K562 (cell line): Measurements from ENCODE around the gene NOTCH1. TPM values are rescaled to one million over a fixed set of nuclear protein-coding genes. Genes with fewer than 3 reads are reported as not detected.

ENCODE experiments used
- CBX1 ChIP-seq: sonication (generic); IDR thresholded peaks from 2 replicates; pipeline ENCODE4 v1.6.1; 2016; ENCODE audit warnings: antibody characterized with exemption, low read depth, mild to moderate bottlenecking
- EGR1 ChIP-seq: fragments of 450-650 bp; conservative IDR thresholded peaks from 2 replicates; pipeline ENCODE4 v1.6.1; 2017; ENCODE audit warnings: mild to moderate bottlenecking
- KHSRP ChIP-seq: fragments of 450-650 bp; IDR thresholded peaks from 2 replicates; pipeline ENCODE4 v1.6.1; 2017
- NCOA1 ChIP-seq: fragments of 450-650 bp; IDR thresholded peaks from 2 replicates; pipeline ENCODE4 v1.6.1; 2016; ENCODE audit warnings: low read depth
- NR1H2 ChIP-seq: sonication (generic); formaldehyde crosslinking; IDR thresholded peaks from 2 replicates; pipeline ENCODE4 v1.4.0; 2020; ENCODE audit warnings: mild to moderate bottlenecking, missing genetic modification reagents
- NRF1 ChIP-seq, 2 experiments: fragments of 450-650 bp; IDR thresholded peaks in 1 of 2; conservative IDR thresholded peaks in 1 of 2; 2 replicates each; pipeline ENCODE4 v1.6.1; 2014; ENCODE audit warnings: mild to moderate bottlenecking in 2 of 2
- PHB ChIP-seq: fragments of 250-450 bp; sonication (Bioruptor Pico); IDR thresholded peaks from 2 replicates; pipeline ENCODE4 v1.5.0; 2021
- PURB ChIP-seq: sonication (generic); formaldehyde crosslinking; IDR thresholded peaks from 2 replicates; pipeline ENCODE4 v1.9.0; 2021; ENCODE audit warnings: low read depth, mild to moderate bottlenecking, missing genetic modification reagents
- SIX5 ChIP-seq, 2 experiments: IDR thresholded peaks; 2 replicates each; pipeline ENCODE4 v1.6.1; 2011; ENCODE audit warnings: low read length in 2 of 2, borderline replicate concordance in 1 of 2, low read depth in 1 of 2, mild to moderate bottlenecking in 1 of 2, moderate library complexity in 1 of 2; ENCODE audit not compliant: insufficient read depth in 1 of 2
- SRSF3 ChIP-seq: fragments of 200-400 bp; formaldehyde crosslinking; IDR thresholded peaks from 2 replicates; pipeline ENCODE4 v1.6.1; 2016; ENCODE audit warnings: mild to moderate bottlenecking, low read length, moderate library complexity; ENCODE audit not compliant: insufficient read depth
- SRSF7 ChIP-seq: fragments of 200-400 bp; formaldehyde crosslinking; optimal IDR thresholded peaks from 2 replicates; pipeline ENCODE3; 2017; ENCODE audit warnings: mild to moderate bottlenecking, low read depth, low read length
- TCF7L2 ChIP-seq: fragments of 150-350 bp; IDR thresholded peaks from 2 replicates; pipeline ENCODE4 v1.6.1; 2016; ENCODE audit warnings: low read depth, mild to moderate bottlenecking, low read length, moderate library complexity
- U2AF2 ChIP-seq: fragments of 200-400 bp; formaldehyde crosslinking; optimal IDR thresholded peaks from 2 replicates; pipeline ENCODE3; 2017; ENCODE audit warnings: low read depth, mild to moderate bottlenecking, low read length
- ZNF444 ChIP-seq: fragments of 250-450 bp; sonication (Bioruptor Pico); IDR thresholded peaks from 2 replicates; pipeline ENCODE4 v1.4.0; 2020; ENCODE audit warnings: mild to moderate bottlenecking, moderate library complexity
- ZNF778 ChIP-seq: fragments of 450-650 bp; formaldehyde crosslinking; IDR thresholded peaks from 2 replicates; pipeline ENCODE4 v1.4.0; 2020; ENCODE audit warnings: mild to moderate bottlenecking, moderate library complexity
- polyA plus RNA-seq, 8 experiments: library from polyadenylated mRNA; depleted of rRNA in 4 of 8; stranded (reverse) in 5 of 8; unstranded in 3 of 8; fragments of >200 nt; fragmentation: Nextera tagmentation in 2 of 8; fragmentation: Illumina TruSeq in 1 of 8; extraction: Ambion mirVana in 2 of 8; extraction: Trizol in 1 of 8; gene quantifications; 2 replicates each; pipeline versions ENCODE4 v1.2.1 to v1.2.3, GENCODE V29; 2011 to 2014; ENCODE audit warnings: inconsistent platforms in 1 of 8, missing spikeins in 1 of 8
- total RNA-seq, 7 experiments: library from RNA; depleted of rRNA in 6 of 7; stranded (reverse); fragments of >200 nt in 6 of 7; fragmentation: Illumina TruSeq in 2 of 7; extraction: Trizol in 2 of 7; gene quantifications; 2 replicates each; pipeline versions ENCODE4 v1.2.1 to v1.2.3, GENCODE V29; 2011 to 2021; ENCODE audit warnings: low replicate concordance in 1 of 7
- TF ChIP-seq, protein P1 (sequence below): fragments of 250-450 bp; sonication (Bioruptor Pico); IDR thresholded peaks from 2 replicates; pipeline ENCODE4 v1.4.0; 2020; ENCODE audit warnings: mild to moderate bottlenecking, moderate library complexity
- TF ChIP-seq, protein P2 (sequence below): fragments of 450-650 bp; IDR thresholded peaks from 2 replicates; pipeline ENCODE4 v1.7.1; 2018; ENCODE audit warnings: mild to moderate bottlenecking, low read depth; ENCODE audit not compliant: partially characterized antibody
- TF ChIP-seq, protein P3 (sequence below): IDR thresholded peaks from 2 replicates; pipeline ENCODE4 v1.6.1; 2011; ENCODE audit not compliant: insufficient read length; ENCODE audit errors: extremely low read depth
- TF ChIP-seq, protein P4 (sequence below): fragments of 200-400 bp; formaldehyde crosslinking; IDR thresholded peaks from 2 replicates; pipeline ENCODE4 v1.6.1; 2017; ENCODE audit warnings: mild to moderate bottlenecking, low read depth, low read length, moderate library complexity

Gene NOTCH1
- total and polyA plus RNA-seq, 9 of the 15 experiments (the other 6 are each of a cell fraction or from before 2014, with no cell fraction given), result 0.03 to 31.4 (median 2.3) TPM

DNA sequence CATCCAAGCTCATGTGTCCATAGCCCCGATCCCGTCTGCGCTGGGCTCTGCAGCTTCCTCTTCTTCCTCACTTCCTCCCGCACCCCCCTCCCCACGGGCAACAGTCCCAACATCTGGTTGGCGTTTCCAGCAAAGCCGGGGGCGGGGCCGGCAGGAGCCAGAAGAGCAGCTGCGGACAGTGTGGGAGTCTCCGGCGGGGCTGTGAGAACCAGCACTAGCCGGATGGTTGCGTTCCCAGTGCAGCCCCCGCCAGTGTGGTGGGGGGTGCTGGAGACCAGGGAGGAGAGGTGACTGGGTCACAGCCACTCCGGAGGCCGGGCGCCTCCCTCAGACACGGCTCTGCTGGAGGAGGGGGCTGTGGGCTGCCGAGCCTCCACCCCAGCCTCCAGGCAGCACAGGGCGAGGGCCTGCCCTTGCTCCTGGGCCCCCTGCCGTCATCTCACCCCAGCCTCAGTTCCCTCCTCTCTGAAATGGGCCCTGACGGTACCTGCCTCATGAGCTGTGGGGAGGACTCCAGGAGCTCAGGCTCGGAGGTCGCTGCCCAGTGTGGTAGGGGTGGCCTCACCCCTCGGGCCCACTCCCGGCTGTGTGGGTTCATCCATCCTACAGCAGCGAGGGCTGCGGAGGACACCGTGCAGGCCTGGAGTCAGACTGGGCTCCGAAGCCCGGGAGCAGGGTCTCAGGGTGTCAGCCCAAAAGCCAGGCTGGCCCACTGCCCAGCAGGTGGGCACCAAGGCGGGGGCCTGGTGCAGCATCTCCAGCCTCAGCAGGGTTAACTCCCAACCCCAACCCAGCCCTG is 41.5 kb upstream of the NOTCH1 start (continued):
- TF ChIP-seq, protein P1, sequence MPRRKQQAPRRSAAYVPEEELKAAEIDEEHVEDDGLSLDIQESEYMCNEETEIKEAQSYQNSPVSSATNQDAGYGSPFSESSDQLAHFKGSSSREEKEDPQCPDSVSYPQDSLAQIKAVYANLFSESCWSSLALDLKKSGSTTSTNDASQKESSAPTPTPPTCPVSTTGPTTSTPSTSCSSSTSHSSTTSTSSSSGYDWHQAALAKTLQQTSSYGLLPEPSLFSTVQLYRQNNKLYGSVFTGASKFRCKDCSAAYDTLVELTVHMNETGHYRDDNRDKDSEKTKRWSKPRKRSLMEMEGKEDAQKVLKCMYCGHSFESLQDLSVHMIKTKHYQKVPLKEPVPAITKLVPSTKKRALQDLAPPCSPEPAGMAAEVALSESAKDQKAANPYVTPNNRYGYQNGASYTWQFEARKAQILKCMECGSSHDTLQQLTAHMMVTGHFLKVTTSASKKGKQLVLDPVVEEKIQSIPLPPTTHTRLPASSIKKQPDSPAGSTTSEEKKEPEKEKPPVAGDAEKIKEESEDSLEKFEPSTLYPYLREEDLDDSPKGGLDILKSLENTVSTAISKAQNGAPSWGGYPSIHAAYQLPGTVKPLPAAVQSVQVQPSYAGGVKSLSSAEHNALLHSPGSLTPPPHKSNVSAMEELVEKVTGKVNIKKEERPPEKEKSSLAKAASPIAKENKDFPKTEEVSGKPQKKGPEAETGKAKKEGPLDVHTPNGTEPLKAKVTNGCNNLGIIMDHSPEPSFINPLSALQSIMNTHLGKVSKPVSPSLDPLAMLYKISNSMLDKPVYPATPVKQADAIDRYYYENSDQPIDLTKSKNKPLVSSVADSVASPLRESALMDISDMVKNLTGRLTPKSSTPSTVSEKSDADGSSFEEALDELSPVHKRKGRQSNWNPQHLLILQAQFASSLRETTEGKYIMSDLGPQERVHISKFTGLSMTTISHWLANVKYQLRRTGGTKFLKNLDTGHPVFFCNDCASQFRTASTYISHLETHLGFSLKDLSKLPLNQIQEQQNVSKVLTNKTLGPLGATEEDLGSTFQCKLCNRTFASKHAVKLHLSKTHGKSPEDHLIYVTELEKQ, result no peak
- peak; percentile 66 to 71 for TF ChIP-seq NRF1 (conservative IDR thresholded peaks at IDR 0.05 in 1 of 2, IDR thresholded peaks at IDR 0.05 in 1 of 2)
- TF ChIP-seq SIX5 (IDR thresholded peaks at IDR 0.05; ENCODE audit: borderline replicate concordance in 1 of 2, insufficient read depth in 1 of 2, low read depth in 1 of 2, low read length in 2 of 2), result no peak
- TF ChIP-seq, protein P2, sequence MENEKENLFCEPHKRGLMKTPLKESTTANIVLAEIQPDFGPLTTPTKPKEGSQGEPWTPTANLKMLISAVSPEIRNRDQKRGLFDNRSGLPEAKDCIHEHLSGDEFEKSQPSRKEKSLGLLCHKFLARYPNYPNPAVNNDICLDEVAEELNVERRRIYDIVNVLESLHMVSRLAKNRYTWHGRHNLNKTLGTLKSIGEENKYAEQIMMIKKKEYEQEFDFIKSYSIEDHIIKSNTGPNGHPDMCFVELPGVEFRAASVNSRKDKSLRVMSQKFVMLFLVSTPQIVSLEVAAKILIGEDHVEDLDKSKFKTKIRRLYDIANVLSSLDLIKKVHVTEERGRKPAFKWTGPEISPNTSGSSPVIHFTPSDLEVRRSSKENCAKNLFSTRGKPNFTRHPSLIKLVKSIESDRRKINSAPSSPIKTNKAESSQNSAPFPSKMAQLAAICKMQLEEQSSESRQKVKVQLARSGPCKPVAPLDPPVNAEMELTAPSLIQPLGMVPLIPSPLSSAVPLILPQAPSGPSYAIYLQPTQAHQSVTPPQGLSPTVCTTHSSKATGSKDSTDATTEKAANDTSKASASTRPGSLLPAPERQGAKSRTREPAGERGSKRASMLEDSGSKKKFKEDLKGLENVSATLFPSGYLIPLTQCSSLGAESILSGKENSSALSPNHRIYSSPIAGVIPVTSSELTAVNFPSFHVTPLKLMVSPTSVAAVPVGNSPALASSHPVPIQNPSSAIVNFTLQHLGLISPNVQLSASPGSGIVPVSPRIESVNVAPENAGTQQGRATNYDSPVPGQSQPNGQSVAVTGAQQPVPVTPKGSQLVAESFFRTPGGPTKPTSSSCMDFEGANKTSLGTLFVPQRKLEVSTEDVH, result no peak
- TF ChIP-seq PHB (CRISPR knock-in tag), result no peak
- TF ChIP-seq ZNF778 (CRISPR knock-in tag), result no peak
- peak; percentile 93 for TF ChIP-seq EGR1
- TF ChIP-seq KHSRP, result no peak
- no peak for TF ChIP-seq ZNF444 (CRISPR knock-in tag)
- no peak for TF ChIP-seq SRSF3
- TF ChIP-seq, protein P3, sequence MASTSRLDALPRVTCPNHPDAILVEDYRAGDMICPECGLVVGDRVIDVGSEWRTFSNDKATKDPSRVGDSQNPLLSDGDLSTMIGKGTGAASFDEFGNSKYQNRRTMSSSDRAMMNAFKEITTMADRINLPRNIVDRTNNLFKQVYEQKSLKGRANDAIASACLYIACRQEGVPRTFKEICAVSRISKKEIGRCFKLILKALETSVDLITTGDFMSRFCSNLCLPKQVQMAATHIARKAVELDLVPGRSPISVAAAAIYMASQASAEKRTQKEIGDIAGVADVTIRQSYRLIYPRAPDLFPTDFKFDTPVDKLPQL, result no peak
- no peak for TF ChIP-seq SRSF7
- no peak for TF ChIP-seq TCF7L2
- TF ChIP-seq, protein P4, sequence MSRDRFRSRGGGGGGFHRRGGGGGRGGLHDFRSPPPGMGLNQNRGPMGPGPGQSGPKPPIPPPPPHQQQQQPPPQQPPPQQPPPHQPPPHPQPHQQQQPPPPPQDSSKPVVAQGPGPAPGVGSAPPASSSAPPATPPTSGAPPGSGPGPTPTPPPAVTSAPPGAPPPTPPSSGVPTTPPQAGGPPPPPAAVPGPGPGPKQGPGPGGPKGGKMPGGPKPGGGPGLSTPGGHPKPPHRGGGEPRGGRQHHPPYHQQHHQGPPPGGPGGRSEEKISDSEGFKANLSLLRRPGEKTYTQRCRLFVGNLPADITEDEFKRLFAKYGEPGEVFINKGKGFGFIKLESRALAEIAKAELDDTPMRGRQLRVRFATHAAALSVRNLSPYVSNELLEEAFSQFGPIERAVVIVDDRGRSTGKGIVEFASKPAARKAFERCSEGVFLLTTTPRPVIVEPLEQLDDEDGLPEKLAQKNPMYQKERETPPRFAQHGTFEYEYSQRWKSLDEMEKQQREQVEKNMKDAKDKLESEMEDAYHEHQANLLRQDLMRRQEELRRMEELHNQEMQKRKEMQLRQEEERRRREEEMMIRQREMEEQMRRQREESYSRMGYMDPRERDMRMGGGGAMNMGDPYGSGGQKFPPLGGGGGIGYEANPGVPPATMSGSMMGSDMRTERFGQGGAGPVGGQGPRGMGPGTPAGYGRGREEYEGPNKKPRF, result no peak
- TF ChIP-seq NCOA1, result peak; percentile 62; the same call in 1 of the 2 replicates
- no peak for TF ChIP-seq CBX1
- TF ChIP-seq PURB, result no peak
- TF ChIP-seq NR1H2, result 0 out of 2 replicates have a peak, but pooled peaks have one; percentile 39
- no peak for TF ChIP-seq U2AF2
